Endodermal cell (in vitro differentiated cells): Measurements from ENCODE around the gene TBX5. TPM values are rescaled to one million over a fixed set of nuclear protein-coding genes. Genes with fewer than 3 reads are reported as not detected.

Source experiments
- DNase-seq: peaks from one replicate; pipeline ENCODE4 v3.0.0-alpha.2; 2017
- H3K27ac ChIP-seq: 2 replicates; pipeline ENCODE4 v1.5.1; 2013; ENCODE audit warnings: mild to moderate bottlenecking, low read depth, low read length, moderate library complexity
- H3K27me3 ChIP-seq: 2 replicates; pipeline ENCODE4 v1.6.1; 2013; ENCODE audit warnings: mild to moderate bottlenecking, low read length, moderate library complexity; ENCODE audit not compliant: insufficient read depth, control insufficient read depth, poor library complexity, severe bottlenecking
- H3K36me3 ChIP-seq: 2 replicates; pipeline ENCODE4 v1.7.0; 2013; ENCODE audit warnings: mild to moderate bottlenecking, low read length, moderate library complexity; ENCODE audit not compliant: control insufficient read depth, insufficient read depth
- H3K4me1 ChIP-seq: one replicate; pipeline ENCODE4 v1.7.0; 2013; ENCODE audit warnings: low read length; ENCODE audit not compliant: control insufficient read depth, insufficient read depth
- H3K4me3 ChIP-seq: 2 replicates; pipeline ENCODE4 v1.5.1; 2013; ENCODE audit warnings: mild to moderate bottlenecking, low read length, moderate library complexity
- H3K9ac ChIP-seq: 2 replicates; pipeline ENCODE4 v1.6.1; 2013; ENCODE audit warnings: mild to moderate bottlenecking, low read length, moderate library complexity; ENCODE audit not compliant: poor library complexity, severe bottlenecking; ENCODE audit errors: extremely low read depth
- H3K9me3 ChIP-seq: 2 replicates; pipeline ENCODE4 v1.6.1; 2013; ENCODE audit warnings: mild to moderate bottlenecking, low read length, moderate library complexity; ENCODE audit not compliant: control insufficient read depth
- H3K27ac Mint-ChIP-seq: 2 replicates; pipeline ENCODE4 v1.8.0; 2020; ENCODE audit warnings: mixed read lengths
- H3K27me3 Mint-ChIP-seq: 2 replicates; pipeline ENCODE4 v1.8.0; 2021; ENCODE audit warnings: mild to moderate bottlenecking, mixed read lengths; ENCODE audit not compliant: insufficient read depth
- H3K36me3 Mint-ChIP-seq: 2 replicates; pipeline ENCODE4 v1.8.0; 2020; ENCODE audit warnings: low read depth, mixed read lengths
- H3K4me1 Mint-ChIP-seq: 2 replicates; pipeline ENCODE4 v1.8.0; 2020; ENCODE audit warnings: mixed read lengths
- H3K4me3 Mint-ChIP-seq: 2 replicates; pipeline ENCODE4 v1.8.0; 2020; ENCODE audit warnings: mild to moderate bottlenecking, moderate library complexity, mixed read lengths
- H3K9me3 Mint-ChIP-seq: 2 replicates; pipeline ENCODE4 v1.8.0; 2020; ENCODE audit warnings: mild to moderate bottlenecking, mixed read lengths
- WGBS, 2 experiments: methylation state at CpG; one replicate each; pipeline versions ENCODE4 v1.1.5 to v1.1.7; 2013; ENCODE audit warnings: missing lambda C conversion rate in 2 of 2, mixed read lengths in 1 of 2; ENCODE audit not compliant: insufficient coverage in 1 of 2, insufficient read length in 1 of 2; 5-methylcytosine and 5-hydroxymethylcytosine counted together
- total RNA-seq, 2 donors: library from RNA; stranded (reverse); fragmentation: NEBNext Ultra II Directional in 1 of 2; extraction: Animal tissue kit (Norgen Biotek cat#: 25700) in 1 of 2; gene quantifications; 2 replicates in 1 of 2; 3 replicates in 1 of 2; pipeline ENCODE4 v1.2.1, GENCODE V29; 2021
- TF ChIP-seq, protein P1 (sequence below): fragments of 200-600 bp; sonication (generic); conservative IDR thresholded peaks from 2 replicates; pipeline ENCODE4 v1.5.0; 2021; ENCODE audit warnings: antibody characterized with exemption, mild to moderate bottlenecking

TBX5 gene
- total RNA-seq, 2 donors from 2014 or later: not detected

- Mint-ChIP-seq H3K4me1 (peaks cover 26% of the 10 kb centered on the region), H3K4me3 (no peak overlapping the region), H3K27ac (no peak overlapping the region), H3K27me3 (peaks cover 99% of the 10 kb centered on the region), H3K36me3 (no peaks in the 10 kb centered on the region), H3K9me3 (no peaks in the 10 kb centered on the region)
- Histone ChIP-seq H3K4me1 (no peaks in the 10 kb centered on the region), H3K27me3 (peaks cover 100% of the 10 kb centered on the region), H3K9me3 (no peaks in the 10 kb centered on the region), H3K27ac (no peak overlapping the region), H3K4me3 (no peak overlapping the region), H3K36me3 (no peaks in the 10 kb centered on the region), H3K9ac (no peak overlapping the region)
- WGBS, 2 experiments: 19 to 20% methylated on average over 10 to 23 of the region's 23 CpGs
- peak; percentile 74 for DNase-seq
- TF ChIP-seq, protein P1, sequence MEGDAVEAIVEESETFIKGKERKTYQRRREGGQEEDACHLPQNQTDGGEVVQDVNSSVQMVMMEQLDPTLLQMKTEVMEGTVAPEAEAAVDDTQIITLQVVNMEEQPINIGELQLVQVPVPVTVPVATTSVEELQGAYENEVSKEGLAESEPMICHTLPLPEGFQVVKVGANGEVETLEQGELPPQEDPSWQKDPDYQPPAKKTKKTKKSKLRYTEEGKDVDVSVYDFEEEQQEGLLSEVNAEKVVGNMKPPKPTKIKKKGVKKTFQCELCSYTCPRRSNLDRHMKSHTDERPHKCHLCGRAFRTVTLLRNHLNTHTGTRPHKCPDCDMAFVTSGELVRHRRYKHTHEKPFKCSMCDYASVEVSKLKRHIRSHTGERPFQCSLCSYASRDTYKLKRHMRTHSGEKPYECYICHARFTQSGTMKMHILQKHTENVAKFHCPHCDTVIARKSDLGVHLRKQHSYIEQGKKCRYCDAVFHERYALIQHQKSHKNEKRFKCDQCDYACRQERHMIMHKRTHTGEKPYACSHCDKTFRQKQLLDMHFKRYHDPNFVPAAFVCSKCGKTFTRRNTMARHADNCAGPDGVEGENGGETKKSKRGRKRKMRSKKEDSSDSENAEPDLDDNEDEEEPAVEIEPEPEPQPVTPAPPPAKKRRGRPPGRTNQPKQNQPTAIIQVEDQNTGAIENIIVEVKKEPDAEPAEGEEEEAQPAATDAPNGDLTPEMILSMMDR: no peak
These were observed 7.7 kb downstream of the TBX5 start for GRCh38 chr12:114397978-114398881.

DNA sequence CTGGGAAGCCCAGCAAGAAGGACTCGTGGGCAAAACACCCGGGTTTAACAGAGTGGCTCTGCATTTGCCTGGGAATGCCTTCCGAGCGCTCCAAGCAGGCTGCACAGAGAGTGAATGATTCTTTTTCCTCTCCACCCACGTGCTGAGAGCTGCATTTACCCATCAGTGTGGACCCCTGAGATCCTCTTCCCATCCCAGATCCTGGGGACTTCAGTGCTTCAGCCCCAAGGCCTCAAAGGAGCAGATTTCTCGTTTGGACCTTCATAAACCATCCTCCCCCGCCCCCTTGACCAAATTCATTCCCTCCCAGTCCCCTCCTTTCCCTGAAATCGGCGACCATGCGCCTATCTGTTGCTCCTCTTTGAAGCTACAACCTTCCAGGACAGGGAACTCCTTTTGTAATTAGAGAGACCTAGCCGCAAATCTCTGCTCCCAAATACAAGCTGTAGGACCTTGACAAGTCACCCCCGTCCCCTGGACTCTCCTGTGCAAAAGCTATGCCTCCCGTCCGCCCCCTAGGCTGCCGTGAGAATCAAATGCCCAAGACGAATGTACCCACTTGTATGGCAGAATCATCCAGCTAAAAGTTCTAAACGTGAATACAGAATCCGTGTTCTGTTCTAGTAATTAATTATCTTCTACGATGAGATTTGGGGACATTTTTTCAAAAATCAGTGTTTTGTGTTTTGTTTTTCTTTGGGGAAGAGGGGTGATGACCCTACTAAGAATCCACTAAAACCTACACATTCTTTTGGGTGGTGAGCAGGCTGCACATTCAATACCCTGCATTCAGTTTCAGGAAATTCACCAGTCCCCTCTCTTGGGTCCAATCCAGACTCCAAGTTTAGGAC lies 8.8 kb downstream of the TBX5 start:
- Mint-ChIP-seq H3K36me3 (no peaks in the 10 kb centered on the region), H3K27ac (no peak overlapping the region), H3K4me1 (peaks cover 20% of the 10 kb centered on the region), H3K9me3 (no peaks in the 10 kb centered on the region), H3K27me3 (peaks cover 99% of the 10 kb centered on the region), H3K4me3 (no peak overlapping the region)
- 8 to 12% methylated on average over 6 to 19 of the region's 19 CpGs for WGBS, 2 experiments
- DNase-seq: no peak
- Histone ChIP-seq H3K4me1 (no peaks in the 10 kb centered on the region), H3K9me3 (no peaks in the 10 kb centered on the region), H3K36me3 (no peaks in the 10 kb centered on the region), H3K4me3 (no peak overlapping the region), H3K9ac (no peak overlapping the region), H3K27ac (no peak overlapping the region), H3K27me3 (peaks cover 100% of the 10 kb centered on the region)
- TF ChIP-seq, protein P1: no peak

DNA sequence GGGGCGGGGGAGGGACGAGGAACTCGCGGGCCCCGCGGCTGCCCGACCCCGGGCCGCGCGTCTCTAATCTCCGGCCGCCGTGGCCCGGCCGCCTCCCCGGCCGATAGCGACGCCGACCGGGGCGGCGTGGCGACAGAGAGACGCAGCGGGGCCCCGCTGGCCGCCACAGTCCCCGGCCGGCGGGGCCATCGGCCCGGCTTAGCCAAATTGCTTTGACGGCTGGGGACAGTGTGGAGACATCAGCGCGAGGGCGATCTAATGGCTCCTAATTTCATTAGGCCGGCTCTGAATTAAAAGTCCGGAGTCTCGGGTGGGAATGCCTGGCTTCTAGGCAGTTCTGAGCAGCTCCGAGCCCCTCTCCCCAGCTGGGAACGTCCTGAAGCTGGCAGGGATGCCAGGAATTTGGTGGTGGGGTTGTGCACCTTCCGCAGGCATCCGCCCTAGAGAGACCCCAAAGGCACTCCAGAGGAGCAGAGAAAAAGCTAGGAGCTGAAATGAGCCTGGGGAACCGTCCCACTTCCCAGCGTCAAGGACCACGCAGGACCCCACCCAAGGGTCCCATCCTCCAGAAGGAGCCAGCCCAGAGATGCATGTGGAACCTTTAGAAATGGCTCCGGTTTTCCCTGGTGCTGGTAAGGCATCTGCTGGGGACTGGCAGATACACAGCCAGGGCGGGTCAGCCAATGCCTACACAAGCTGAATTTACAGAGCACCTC lies 9.6 kb downstream of the TBX5 start:
- no peaks in the 10 kb centered on the region for H3K9me3 ChIP-seq
- peaks cover 100% of the 10 kb centered on the region for H3K27me3 ChIP-seq
- TF ChIP-seq, protein P1: no peak
- H3K4me3 ChIP-seq: peak overlapping the region; percentile 57
- 0 to 2% methylated on average over 14 to 50 of the region's 50 CpGs for WGBS, 2 experiments
- peaks cover 20% of the 10 kb centered on the region for H3K4me1 Mint-ChIP-seq
- H3K36me3 ChIP-seq: no peaks in the 10 kb centered on the region
- peak overlapping the region; percentile 36 for H3K4me3 Mint-ChIP-seq
- H3K27ac ChIP-seq: no peak overlapping the region
- H3K36me3 Mint-ChIP-seq: no peaks in the 10 kb centered on the region
- no peaks in the 10 kb centered on the region for H3K9me3 Mint-ChIP-seq
- peaks cover 99% of the 10 kb centered on the region for H3K27me3 Mint-ChIP-seq
- peak; percentile 74 for DNase-seq
- H3K9ac ChIP-seq: no peak overlapping the region
- H3K27ac Mint-ChIP-seq: no peak overlapping the region
- H3K4me1 ChIP-seq: no peaks in the 10 kb centered on the region
